ENCODE measurements around the gene TPM4. TPM values are rescaled to one million over a fixed set of nuclear protein-coding genes. Genes with fewer than 3 reads are reported as not detected.
"Not testable (repeated sequence)": the region's sequence is repeated elsewhere in the genome, so short reads cannot be mapped to it uniquely, and the experiment has no call there.

Gene TPM4
- total and polyA plus RNA-seq, 2 of the 13 experiments (the other 11 are each of a cell fraction or from before 2014, with no cell fraction given): 180 to 188 TPM

DNA sequence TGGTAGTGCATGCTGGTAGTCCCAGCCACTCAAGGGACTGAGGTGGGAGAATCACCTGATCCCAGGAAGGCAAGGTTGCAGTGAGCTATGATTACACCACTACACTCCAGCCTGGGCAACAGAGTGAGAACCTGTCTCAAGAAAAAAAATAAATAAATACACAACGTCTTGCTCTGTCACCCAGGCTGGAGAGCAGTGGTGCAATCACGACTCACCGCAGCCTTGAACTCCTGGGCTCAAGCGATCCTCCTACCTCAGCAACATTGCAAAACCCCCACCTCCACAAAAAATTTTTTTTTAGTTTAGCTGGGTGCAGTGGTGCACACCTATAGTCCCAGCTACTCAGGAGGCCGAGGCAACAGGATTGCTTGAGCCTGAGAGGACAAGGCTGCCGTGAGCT, 8.8 kb downstream of the TPM4 start (continued):
- TF ChIP-seq, protein P1, sequence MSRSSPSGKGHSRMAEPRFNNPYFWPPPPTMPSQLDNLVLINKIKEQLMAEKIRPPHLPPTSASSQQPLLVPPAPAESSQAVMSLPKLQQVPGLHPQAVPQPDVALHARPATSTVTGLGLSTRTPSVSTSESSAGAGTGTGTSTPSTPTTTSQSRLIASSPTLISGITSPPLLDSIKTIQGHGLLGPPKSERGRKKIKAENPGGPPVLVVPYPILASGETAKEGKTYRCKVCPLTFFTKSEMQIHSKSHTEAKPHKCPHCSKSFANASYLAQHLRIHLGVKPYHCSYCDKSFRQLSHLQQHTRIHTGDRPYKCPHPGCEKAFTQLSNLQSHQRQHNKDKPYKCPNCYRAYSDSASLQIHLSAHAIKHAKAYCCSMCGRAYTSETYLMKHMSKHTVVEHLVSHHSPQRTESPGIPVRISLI (CRISPR knock-in tag; IDR thresholded peaks at IDR 0.05; ENCODE audit: borderline replicate concordance): peak; percentile 63; the same call in 1 of the 2 replicates
- TF ChIP-seq SOX6 (IDR thresholded peaks at IDR 0.05) (no peak), SOX6 (CRISPR knock-in tag; IDR thresholded peaks at IDR 0.05) (peak; percentile 22; the same call in 1 of the 2 replicates), SATB2 (CRISPR knock-in tag; IDR thresholded peaks at IDR 0.05) (no peak)
- TF ChIP-seq, protein P2, sequence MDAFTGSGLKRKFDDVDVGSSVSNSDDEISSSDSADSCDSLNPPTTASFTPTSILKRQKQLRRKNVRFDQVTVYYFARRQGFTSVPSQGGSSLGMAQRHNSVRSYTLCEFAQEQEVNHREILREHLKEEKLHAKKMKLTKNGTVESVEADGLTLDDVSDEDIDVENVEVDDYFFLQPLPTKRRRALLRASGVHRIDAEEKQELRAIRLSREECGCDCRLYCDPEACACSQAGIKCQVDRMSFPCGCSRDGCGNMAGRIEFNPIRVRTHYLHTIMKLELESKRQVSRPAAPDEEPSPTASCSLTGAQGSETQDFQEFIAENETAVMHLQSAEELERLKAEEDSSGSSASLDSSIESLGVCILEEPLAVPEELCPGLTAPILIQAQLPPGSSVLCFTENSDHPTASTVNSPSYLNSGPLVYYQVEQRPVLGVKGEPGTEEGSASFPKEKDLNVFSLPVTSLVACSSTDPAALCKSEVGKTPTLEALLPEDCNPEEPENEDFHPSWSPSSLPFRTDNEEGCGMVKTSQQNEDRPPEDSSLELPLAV (CRISPR knock-in tag; conservative IDR thresholded peaks at IDR 0.05; ENCODE audit: low read depth): no peak
- TF ChIP-seq, protein P3, sequence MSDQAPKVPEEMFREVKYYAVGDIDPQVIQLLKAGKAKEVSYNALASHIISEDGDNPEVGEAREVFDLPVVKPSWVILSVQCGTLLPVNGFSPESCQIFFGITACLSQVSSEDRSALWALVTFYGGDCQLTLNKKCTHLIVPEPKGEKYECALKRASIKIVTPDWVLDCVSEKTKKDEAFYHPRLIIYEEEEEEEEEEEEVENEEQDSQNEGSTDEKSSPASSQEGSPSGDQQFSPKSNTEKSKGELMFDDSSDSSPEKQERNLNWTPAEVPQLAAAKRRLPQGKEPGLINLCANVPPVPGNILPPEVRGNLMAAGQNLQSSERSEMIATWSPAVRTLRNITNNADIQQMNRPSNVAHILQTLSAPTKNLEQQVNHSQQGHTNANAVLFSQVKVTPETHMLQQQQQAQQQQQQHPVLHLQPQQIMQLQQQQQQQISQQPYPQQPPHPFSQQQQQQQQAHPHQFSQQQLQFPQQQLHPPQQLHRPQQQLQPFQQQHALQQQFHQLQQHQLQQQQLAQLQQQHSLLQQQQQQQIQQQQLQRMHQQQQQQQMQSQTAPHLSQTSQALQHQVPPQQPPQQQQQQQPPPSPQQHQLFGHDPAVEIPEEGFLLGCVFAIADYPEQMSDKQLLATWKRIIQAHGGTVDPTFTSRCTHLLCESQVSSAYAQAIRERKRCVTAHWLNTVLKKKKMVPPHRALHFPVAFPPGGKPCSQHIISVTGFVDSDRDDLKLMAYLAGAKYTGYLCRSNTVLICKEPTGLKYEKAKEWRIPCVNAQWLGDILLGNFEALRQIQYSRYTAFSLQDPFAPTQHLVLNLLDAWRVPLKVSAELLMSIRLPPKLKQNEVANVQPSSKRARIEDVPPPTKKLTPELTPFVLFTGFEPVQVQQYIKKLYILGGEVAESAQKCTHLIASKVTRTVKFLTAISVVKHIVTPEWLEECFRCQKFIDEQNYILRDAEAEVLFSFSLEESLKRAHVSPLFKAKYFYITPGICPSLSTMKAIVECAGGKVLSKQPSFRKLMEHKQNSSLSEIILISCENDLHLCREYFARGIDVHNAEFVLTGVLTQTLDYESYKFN (CRISPR knock-in tag; conservative IDR thresholded peaks at IDR 0.05): 0 out of 2 replicates have a peak, but pooled peaks have one; percentile 24
- TF ChIP-seq, protein P4, sequence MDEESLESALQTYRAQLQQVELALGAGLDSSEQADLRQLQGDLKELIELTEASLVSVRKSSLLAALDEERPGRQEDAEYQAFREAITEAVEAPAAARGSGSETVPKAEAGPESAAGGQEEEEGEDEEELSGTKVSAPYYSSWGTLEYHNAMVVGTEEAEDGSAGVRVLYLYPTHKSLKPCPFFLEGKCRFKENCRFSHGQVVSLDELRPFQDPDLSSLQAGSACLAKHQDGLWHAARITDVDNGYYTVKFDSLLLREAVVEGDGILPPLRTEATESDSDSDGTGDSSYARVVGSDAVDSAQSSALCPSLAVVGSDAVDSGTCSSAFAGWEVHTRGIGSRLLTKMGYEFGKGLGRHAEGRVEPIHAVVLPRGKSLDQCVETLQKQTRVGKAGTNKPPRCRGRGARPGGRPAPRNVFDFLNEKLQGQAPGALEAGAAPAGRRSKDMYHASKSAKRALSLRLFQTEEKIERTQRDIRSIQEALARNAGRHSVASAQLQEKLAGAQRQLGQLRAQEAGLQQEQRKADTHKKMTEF (CRISPR knock-in tag; IDR thresholded peaks at IDR 0.05): peak; percentile 48; the same call in 1 of the 2 replicates

DNA sequence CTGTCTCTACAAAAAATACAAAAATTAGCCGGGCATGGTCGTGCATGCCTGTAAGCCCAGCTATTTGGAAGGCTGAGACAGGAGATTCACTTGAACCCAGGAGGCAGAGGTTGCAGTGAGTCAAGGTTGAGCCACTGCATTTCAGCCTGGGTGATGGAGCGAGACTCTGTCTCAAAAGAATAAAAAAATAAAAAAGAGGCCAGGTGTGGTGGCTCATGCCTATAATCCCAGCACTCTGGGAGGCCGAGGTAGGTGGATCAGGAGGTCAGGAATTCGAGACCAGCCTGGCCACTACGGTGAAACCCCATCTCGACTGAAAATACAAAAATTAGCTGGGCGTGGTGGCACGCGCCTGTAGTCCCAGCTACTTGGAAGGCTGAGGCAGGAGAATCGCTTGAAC, 11.1 kb downstream of the TPM4 start:
- H3K4me1 ChIP-seq (ENCODE audit: insufficient read depth, low read length): peaks cover 86% of the 10 kb centered on the region
- H3K27ac ChIP-seq (ENCODE audit: extremely low read length, insufficient read depth, low read length); H4K20me1 ChIP-seq (ENCODE audit: insufficient read depth, low read length); FAIRE-seq; CTCF ChIA-PET (ENCODE audit: low intra/inter-chr PET ratio, low total read pairs); ATAC-seq; DNase-seq (ENCODE audit: low spot score); H3K9me3 ChIP-seq (ENCODE audit: low read length); H3K4me2 ChIP-seq (ENCODE audit: low read depth, low read length); H3K27me3 ChIP-seq (ENCODE audit: control insufficient read depth in 1 of 2, insufficient read depth in 2 of 2, low read length in 2 of 2); BruUV-seq (replicated peaks); H3K4me3 ChIP-seq (replicated peaks in 1 of 3; ENCODE audit: insufficient read depth in 1 of 3, low read depth in 2 of 3, low read length in 3 of 3); H2AFZ ChIP-seq (ENCODE audit: low read length); in situ Hi-C loops (cut with HindIII; ENCODE audit: extremely low pct_ligation_motif_present, low pct_unique_long_range_greater_than_20kb); intact Hi-C loops (cut with micrococcal nuclease; ENCODE audit: unreplicated experiment); H3K9ac ChIP-seq (ENCODE audit: insufficient read depth, low read depth, low read length); H3K79me2 ChIP-seq (ENCODE audit: insufficient read depth, low read length): not testable (repeated sequence)
- H3K36me3 ChIP-seq (replicated peaks in 1 of 2; ENCODE audit: control insufficient read depth in 1 of 2, insufficient read depth in 2 of 2, low read length in 2 of 2): peaks cover 24 to 70% of the 10 kb centered on the region in 2 experiments
- POLR2A ChIA-PET: interaction anchor here (1.1 to 6.1 kb wide), 2 partner anchors 9 to 10 kb away, joined by 3 to 66 read pairs; partner anchors contain the start of gene TPM4
- 92% methylated on average over 11 of the region's 11 CpGs for WGBS (ENCODE audit: low lambda C conversion rate)

All from HepG2 (cell line).